ENCODE data around the gene PLEKHN1. TPM values are rescaled to one million over a fixed set of nuclear protein-coding genes. Genes with fewer than 3 reads are reported as not detected.
"Not testable (repeated sequence)": the region's sequence is repeated elsewhere in the genome, so short reads cannot be mapped to it uniquely, and the experiment has no call there.

The PLEKHN1 gene
- total RNA-seq, 1 donor from 2014 or later, result not detected

DNA sequence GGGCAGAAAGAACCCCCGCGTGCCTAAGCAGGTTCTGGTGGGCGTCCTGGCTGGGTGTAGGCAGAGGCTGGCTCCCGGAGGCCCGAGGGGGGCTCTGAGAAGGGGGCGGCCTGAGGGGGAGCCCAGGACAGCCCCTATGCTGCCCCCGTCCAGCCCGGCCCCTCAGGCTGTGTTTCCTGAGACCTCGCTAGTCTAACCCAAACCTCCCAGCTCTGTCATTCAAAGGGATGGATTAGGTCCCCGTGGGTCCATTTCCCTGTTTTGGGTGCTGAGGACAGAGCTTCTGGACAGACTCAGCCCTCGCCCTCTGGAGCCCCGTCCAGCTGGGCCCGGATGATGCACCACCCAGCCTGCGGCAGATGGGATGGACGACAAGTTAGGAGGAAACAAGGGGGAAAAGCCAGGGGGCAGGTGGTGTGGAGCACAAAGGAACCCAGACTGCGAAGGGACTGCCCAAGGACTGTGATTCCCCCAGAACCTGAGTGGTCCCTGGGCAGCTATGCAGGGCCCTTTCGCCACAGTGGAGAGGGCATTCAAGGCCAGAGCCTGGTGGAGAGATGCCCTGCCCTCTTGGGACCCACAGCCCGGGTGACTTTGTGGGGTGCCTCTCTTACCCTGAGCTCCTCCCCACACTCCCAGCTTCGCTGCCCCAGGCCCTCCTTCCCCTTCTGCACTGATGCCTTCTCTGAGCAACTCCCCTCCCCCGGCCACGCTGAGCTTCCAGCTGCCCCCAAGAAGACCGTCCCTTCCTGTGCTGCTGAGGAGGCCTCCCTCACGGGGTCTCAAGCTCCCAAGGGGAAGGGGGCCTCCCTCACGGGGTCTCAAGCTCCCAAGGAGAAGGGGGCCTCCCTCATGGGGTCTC lies 30.8 kb downstream of the PLEKHN1 start:
- ATAC-seq, result no peak
- peak; percentile 70 for DNase-seq (ENCODE audit: missing footprints)
- intact Hi-C loops (cut with DNase I), result no loop called here

- intact Hi-C loops (cut with DNase I), result no loop called here
- ATAC-seq (no peak), DNase-seq (ENCODE audit: missing footprints) (peak; percentile 39)
Observed at GRCh38 chr1:997713-997992, 31.4 kb downstream of the PLEKHN1 start.

DNA sequence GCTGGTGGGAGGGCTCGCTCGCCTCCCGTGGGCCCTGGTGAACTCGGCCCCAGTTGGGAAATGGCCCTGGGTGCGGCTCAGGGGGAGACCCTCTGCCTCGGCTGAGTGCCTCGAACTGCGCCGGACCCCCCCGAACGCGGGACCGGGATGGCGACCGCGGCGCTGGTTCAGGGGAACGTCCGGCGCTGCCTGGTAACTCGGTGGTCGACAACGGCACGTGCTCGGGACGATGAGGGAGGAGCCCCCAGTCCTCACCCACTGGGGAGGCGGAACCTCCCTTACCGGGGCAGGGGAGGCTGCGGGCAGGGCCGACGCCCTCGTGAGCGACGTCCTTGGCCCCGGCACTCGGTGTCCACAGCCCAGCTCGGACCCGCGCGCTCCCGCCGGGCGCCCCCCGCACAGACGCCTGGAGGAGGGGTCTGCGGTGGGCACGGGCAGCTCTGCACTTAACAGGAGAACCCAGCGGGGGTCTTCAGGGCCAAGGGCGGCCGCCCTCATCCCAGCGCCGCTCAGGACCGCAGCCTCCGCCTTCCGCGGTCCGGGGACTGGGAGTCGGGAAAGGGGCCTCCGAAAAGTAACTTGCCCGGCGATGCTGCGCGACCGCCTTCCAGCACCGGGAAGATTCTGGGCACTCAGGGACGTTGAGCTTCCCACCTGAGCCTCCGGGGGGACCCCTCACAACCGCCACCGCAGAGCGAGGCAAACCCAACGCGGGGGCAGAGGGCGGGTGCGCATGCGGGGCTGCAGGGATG lies 31.9 kb downstream of the PLEKHN1 start:
- no peak for ATAC-seq
- peak; percentile 42 for DNase-seq (ENCODE audit: missing footprints)
- intact Hi-C loops (cut with DNase I), result no loop called here

DNA sequence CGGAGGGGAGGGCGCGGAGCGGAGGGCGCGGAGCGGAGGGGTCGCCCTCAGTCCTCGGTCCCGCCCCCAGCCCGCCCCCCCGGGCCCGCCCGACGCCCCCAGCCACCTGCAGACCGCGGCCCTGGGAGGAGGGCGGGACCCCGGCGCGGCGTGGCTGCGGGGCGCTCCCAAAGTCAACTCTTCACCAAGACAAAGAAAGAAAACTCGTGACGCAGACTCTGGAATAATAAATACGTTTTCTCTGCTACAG lies 32.4 kb downstream of the PLEKHN1 start:
- no peak for DNase-seq (ENCODE audit: missing footprints)
- no peak for ATAC-seq
- intact Hi-C loops (cut with DNase I), result no loop called here

GRCh38 chr1:998995-999724 lies 32.9 kb downstream of the PLEKHN1 start:
- peak; percentile 71 for DNase-seq (ENCODE audit: missing footprints)
- peak; percentile 4 for ATAC-seq
- intact Hi-C loops (cut with DNase I), result loop anchor here (1.0 kb wide), 1 partner anchor 19 kb away; no protein-coding TSS in a partner anchor

GRCh38 chr1:999725-1000356 lies 33.6 kb downstream of the PLEKHN1 start, which contains the start of gene HES4:
HES4 (minus strand) TSS chr1:1000097; CDS start chr1:999973, 124 bp downstream.
- DNase-seq (ENCODE audit: missing footprints), result peak; percentile 96
- intact Hi-C loops (cut with DNase I), result loop anchor here (1.0 kb wide), 1 partner anchor 20 kb away; no protein-coding TSS in a partner anchor
- ATAC-seq, result peak; percentile 83

DNA sequence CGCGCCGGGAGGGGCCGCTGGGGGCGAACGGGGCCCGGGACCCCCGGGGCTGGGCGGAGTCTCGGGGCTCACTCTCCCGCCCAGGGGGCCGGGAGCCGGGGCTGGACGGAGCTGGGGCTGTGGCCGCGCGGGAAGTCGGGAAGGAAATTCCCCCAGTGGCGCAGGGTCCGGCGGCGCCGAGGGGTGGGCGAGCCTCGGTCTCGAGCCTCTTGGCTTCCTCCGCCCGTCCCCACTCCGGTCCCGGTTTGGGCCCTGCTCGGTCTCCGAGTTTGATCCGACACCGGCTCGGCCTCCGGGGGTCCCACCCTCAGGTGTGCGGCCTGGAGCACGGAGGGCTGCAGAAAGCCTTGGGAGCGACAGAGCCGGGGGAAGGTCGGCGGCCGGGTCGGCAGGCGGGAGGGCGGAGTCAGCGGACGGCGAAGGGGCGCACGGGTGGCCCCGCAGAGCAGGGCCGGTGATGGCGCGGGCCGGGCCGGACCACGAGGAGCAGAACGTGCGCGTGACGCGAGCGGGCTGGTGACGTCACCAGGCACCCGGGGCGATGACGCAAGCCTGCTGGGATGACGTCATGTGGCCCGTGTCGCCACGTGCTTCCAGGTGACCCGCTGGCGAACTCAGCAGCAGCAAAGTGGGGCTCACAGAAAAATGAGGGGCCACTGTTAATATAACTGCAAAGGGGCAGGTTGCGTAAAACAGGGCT lies 34.2 kb downstream of the PLEKHN1 start:
- intact Hi-C loops (cut with DNase I), result no loop called here
- DNase-seq (ENCODE audit: missing footprints) (peak; percentile 86), ATAC-seq (peak; percentile 61)

DNA sequence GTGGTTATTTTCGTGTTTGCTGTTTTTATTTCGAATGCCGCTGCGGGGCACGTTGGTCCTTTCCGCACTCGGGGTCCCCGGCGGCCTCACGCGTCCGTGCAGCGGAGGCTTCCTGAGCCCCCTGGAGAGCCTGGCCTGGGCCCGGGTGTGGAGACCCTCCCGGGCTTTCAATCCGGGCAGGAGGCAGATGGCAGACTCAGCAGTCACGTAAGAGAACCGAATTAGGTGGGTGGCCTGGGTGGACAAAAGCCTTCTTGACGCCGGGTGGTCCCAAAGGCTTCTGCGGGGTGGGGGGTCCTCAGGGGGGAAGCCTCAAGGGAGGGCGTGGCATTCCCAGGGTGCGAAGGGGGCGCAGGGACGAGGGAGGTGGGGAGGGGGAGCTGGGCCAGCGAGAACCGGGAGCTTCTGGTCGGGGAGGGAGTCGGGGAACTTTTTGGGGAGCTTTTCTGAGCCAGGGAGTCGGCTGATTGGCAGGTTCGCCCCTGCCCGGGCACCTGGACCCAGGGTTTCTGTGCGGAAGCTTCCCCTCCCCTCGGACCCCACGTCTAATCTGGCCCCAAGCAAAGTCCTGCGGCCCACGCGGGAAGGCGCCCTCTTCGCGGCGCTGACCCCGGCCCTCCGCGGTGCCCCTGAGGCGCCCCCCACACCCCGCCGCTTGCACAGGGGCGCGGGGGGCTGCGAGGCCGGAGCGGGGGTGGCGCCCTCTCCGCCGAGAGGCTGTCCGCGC lies 34.9 kb downstream of the PLEKHN1 start:
- DNase-seq (ENCODE audit: missing footprints), result peak; percentile 42
- intact Hi-C loops (cut with DNase I), result no loop called here
- ATAC-seq, result no peak

DNA sequence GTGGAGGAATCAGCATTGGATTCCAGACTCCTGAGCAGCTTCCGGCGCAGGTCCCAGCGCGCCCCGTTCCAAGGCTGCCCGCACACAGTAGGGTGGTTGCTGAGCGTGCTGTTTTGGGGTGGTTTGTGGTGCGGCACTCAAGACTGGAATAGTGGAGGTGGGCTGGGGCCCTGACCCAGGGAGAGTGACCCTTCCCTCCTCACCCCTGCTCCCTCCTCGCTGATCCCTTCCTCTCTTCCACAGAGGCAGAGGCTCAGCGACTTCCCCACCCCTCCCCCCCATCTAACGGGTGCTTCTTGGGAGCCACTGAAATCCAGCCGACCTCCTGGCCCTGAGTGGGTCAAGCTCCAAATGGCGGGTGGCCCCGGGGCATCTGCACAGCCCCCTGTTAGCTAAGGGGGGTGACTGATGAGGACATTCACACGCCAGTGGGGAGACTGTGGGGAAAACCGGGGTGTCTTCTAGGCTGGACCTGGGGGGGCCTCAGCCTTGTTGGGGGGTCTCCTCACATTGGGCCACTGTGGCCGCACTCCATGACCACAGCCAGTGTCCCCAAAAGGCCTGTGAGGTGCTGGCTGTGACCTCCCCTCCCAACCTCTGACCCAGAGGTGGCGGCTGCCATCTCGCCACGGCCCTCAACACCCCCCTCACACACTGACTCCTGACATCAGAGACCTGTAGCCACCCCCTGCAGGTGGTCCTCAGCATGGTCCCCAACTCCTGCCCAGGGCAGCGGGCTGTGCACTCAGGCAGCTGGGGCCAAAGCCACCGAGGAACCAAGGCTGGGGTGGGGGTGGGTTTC lies 37.5 kb downstream of the PLEKHN1 start:
- ATAC-seq (no peak), DNase-seq (ENCODE audit: missing footprints) (peak; percentile 34)
- intact Hi-C loops (cut with DNase I), result no loop called here

GRCh38 chr1:1004420-1004779 lies 38.1 kb downstream of the PLEKHN1 start:
- ATAC-seq, result no peak
- DNase-seq (ENCODE audit: missing footprints), result peak; percentile 46
- intact Hi-C loops (cut with DNase I), result no loop called here

GRCh38 chr1:1004780-1005697 lies 38.8 kb downstream of the PLEKHN1 start:
- intact Hi-C loops (cut with DNase I), result no loop called here
- DNase-seq (ENCODE audit: missing footprints) (peak; percentile 64), ATAC-seq (peak; percentile 32)

DNA sequence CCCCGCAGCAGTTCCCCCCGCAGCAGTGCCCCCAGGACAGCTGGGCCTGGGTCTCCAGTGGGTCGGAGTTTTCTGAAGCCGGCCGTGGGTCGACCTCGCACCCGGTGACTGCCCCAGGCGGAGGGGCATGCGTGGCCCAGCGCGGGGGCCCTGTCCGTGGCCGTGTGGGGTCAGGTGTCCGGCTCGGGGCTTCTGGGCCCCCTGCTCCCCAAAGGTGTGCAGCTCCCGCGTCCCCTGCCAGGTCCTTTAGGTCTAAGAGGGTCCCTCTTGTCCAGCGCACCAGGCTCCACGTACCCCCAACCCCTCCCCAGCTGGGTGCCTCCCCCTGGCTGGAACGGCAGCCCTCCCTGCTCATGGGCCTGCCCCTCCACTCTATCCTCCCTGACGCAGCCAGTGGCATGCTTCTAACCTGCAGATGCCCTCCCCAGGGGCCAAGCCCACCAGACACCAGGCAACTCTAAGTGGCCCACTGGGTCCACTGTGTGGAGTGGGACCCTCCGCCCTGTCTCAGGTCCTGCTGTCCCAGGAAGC lies 39.6 kb downstream of the PLEKHN1 start:
- DNase-seq (ENCODE audit: missing footprints) (peak; percentile 50), ATAC-seq (no peak)
- intact Hi-C loops (cut with DNase I), result no loop called here

- DNase-seq (ENCODE audit: missing footprints), result peak; percentile 50
- intact Hi-C loops (cut with DNase I), result no loop called here
- no peak for ATAC-seq
Observed at GRCh38 chr1:1006305-1007159, 40.2 kb downstream of the PLEKHN1 start.

- intact Hi-C loops (cut with DNase I); ATAC-seq: not testable (repeated sequence)
- peak; percentile 51 for DNase-seq (ENCODE audit: missing footprints)
Observed at GRCh38 chr1:1010131-1010530, 43.8 kb downstream of the PLEKHN1 start.

DNA sequence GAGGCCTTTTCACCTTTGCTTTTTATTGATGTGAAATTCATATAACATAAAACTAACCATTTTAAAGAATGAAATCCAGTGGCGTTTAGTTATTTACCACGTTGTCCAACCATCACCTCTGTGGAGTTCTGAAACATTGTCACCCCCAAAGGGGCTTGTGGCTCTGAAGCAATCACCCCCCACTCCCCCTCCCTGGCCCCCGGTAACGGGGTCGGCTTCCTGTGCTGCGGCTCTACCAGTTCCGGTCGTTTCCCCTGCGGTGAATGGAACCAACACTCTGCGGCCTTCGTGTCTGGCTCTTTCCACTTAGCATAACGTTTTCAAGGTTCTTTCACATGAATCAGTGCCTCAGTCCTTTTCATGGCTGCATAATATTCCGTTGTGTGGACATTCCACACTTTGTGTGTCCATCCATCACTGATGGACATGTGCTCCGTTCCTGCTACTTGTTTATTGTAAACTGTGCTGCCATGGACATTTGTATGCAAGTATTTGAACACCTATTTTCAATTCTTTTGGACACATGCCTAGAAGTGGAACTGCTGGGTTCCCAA lies 45.2 kb downstream of the PLEKHN1 start:
- DNase-seq (ENCODE audit: missing footprints) (peak; percentile 32), ATAC-seq (no peak)
- intact Hi-C loops (cut with DNase I), result no loop called here

Data from Right ventricle myocardium inferior (tissue), 1 donor.